DOHH2 (cell line): ENCODE measurements around the gene MYOG.

Source experiments
- H3F3A ChIP-seq: fragments of 200-600 bp; sonication (generic), shearing (Covaris generic); 2 replicates; pipeline ENCODE4 v1.6.0; 2016; ENCODE audit warnings: antibody characterized with exemption, mild to moderate bottlenecking; ENCODE audit not compliant: control insufficient read depth, insufficient read depth
- H3K27ac ChIP-seq: fragments of 200-600 bp; sonication (generic); 2 replicates; pipeline ENCODE4 v1.5.1; 2014; ENCODE audit warnings: low read depth, mild to moderate bottlenecking, low read length, moderate library complexity
- H3K27me3 ChIP-seq: fragments of 200-600 bp; sonication (generic); 2 replicates; pipeline ENCODE4 v1.6.1; 2014; ENCODE audit warnings: mild to moderate bottlenecking, low read length, mixed read lengths; ENCODE audit not compliant: control insufficient read depth
- H3K36me3 ChIP-seq: fragments of 200-600 bp; sonication (generic); 2 replicates; pipeline ENCODE4 v1.6.1; 2014; ENCODE audit warnings: mild to moderate bottlenecking, low read length, moderate library complexity, mixed read lengths; ENCODE audit not compliant: control insufficient read depth
- H3K4me1 ChIP-seq: fragments of 200-600 bp; sonication (generic); 2 replicates; pipeline ENCODE4 v1.6.1; 2014; ENCODE audit warnings: mild to moderate bottlenecking, low read length, mixed read lengths; ENCODE audit not compliant: control insufficient read depth
- H3K4me2 ChIP-seq: fragments of 200-600 bp; sonication (generic); 2 replicates; pipeline ENCODE4 v1.6.0; 2014; ENCODE audit warnings: mild to moderate bottlenecking, low read length, moderate library complexity
- H3K4me3 ChIP-seq: fragments of 200-600 bp; sonication (generic); 2 replicates; pipeline ENCODE4 v1.5.1; 2014; ENCODE audit warnings: mild to moderate bottlenecking, low read length, mixed read lengths
- H3K79me2 ChIP-seq: fragments of 200-600 bp; sonication (generic); 2 replicates; pipeline ENCODE4 v1.6.1; 2014; ENCODE audit warnings: mild to moderate bottlenecking, low read length, mixed read lengths; ENCODE audit not compliant: control insufficient read depth
- H3K9me2 ChIP-seq: fragments of 200-600 bp; sonication (generic); replicated peaks from 2 replicates; pipeline ENCODE4 v1.6.1; 2014; ENCODE audit warnings: mild to moderate bottlenecking, low read length, mixed read lengths; ENCODE audit not compliant: control insufficient read depth
- H3K9me3 ChIP-seq: fragments of 200-600 bp; sonication (generic); 2 replicates; pipeline ENCODE4 v1.6.1; 2014; ENCODE audit warnings: antibody characterized with exemption, low read length, mixed read lengths; ENCODE audit not compliant: control insufficient read depth, insufficient read depth
- H4K20me1 ChIP-seq: fragments of 200-600 bp; sonication (generic); 2 replicates; pipeline ENCODE4 v1.6.0; 2014; ENCODE audit warnings: low read depth, mild to moderate bottlenecking, antibody characterized with exemption, low read length, moderate library complexity; ENCODE audit not compliant: control insufficient read depth, insufficient read depth
- EZH2phosphoT487 ChIP-seq: fragments of 200-600 bp; sonication (generic); IDR thresholded peaks from 2 replicates; pipeline ENCODE4 v1.6.1; 2017; ENCODE audit warnings: borderline replicate concordance, mild to moderate bottlenecking, antibody characterized with exemption, low read length, moderate library complexity, mixed read lengths
- TF ChIP-seq, protein P1 (sequence below): fragments of 200-600 bp; sonication (generic); IDR thresholded peaks from one replicate; pipeline ENCODE4 v1.5.1; 2014; ENCODE audit warnings: antibody characterized with exemption, mild to moderate bottlenecking, low read depth, low read length; ENCODE audit not compliant: poor library complexity, severe bottlenecking

Gene MYOG

GRCh38 chr1:203122159-203122558, 36.3 kb upstream of the MYOG start:
- H3K79me2 ChIP-seq, result no peaks in the 10 kb centered on the region
- no peak for TF ChIP-seq EZH2phosphoT487
- TF ChIP-seq, protein P1, sequence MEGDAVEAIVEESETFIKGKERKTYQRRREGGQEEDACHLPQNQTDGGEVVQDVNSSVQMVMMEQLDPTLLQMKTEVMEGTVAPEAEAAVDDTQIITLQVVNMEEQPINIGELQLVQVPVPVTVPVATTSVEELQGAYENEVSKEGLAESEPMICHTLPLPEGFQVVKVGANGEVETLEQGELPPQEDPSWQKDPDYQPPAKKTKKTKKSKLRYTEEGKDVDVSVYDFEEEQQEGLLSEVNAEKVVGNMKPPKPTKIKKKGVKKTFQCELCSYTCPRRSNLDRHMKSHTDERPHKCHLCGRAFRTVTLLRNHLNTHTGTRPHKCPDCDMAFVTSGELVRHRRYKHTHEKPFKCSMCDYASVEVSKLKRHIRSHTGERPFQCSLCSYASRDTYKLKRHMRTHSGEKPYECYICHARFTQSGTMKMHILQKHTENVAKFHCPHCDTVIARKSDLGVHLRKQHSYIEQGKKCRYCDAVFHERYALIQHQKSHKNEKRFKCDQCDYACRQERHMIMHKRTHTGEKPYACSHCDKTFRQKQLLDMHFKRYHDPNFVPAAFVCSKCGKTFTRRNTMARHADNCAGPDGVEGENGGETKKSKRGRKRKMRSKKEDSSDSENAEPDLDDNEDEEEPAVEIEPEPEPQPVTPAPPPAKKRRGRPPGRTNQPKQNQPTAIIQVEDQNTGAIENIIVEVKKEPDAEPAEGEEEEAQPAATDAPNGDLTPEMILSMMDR, result no peak
- H3K9me3 ChIP-seq, result no peaks in the 10 kb centered on the region
- H3K4me2 ChIP-seq, result no peak overlapping the region
- H4K20me1 ChIP-seq, result no peaks in the 10 kb centered on the region
- H3K27me3 ChIP-seq, result peaks cover 13% of the 10 kb centered on the region
- no peaks in the 10 kb centered on the region for H3K36me3 ChIP-seq
- H3F3A ChIP-seq, result no peaks in the 10 kb centered on the region
- no peak overlapping the region for H3K27ac ChIP-seq
- no peaks in the 10 kb centered on the region for H3K9me2 ChIP-seq
- H3K4me3 ChIP-seq, result no peak overlapping the region
- H3K4me1 ChIP-seq, result no peaks in the 10 kb centered on the region

DNA sequence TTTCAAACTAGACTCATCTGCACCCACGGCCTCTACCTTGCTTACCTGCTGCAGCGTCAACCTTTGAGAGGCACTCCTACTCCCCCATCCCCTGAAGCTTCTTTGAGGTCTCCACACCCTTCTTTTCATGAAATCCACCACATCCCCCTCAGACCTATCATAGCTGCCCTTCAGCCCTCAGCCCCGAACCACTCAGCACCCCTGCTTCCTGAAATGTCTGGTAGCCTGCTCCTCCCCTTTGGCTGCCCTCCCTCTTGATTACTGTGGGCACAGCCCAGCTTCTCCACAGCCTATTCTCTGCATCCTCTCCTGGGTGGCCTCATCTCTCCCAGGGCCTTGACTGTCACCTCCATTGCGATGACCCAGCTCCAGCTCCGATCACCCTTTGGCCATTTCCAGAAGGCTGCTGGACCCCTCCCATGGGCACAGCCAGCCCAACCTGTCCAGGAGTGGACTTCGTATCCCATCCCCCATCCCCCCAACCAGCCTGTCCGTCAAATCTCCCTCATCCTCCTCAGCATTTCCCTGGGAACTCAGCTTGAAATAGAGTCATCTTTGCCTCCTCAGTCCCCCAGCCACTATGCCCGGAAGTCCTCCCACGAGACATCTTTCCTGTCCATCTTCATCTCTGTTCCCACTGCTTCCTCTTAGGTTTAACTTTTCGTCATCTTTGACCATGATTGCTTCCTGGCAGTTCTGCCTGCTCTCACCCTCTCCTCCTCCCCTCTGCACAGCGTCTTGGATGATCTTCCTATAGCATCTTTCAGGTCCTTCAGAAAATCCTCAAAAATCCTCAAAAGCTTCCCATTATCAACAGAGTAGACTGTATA, 35.6 kb upstream of the MYOG start:
- Histone ChIP-seq H3K79me2 (no peaks in the 10 kb centered on the region), H3K4me2 (no peak overlapping the region), H3K27ac (no peak overlapping the region), H3K9me2 (no peaks in the 10 kb centered on the region), H3K4me3 (no peak overlapping the region), H4K20me1 (no peaks in the 10 kb centered on the region), H3K9me3 (no peaks in the 10 kb centered on the region), H3K27me3 (peaks cover 10% of the 10 kb centered on the region), H3K4me1 (no peaks in the 10 kb centered on the region), H3K36me3 (no peaks in the 10 kb centered on the region), H3F3A (no peaks in the 10 kb centered on the region)
- TF ChIP-seq, protein P1, result no peak
- no peak for TF ChIP-seq EZH2phosphoT487

GRCh38 chr1:203120325-203121153, 34.7 kb upstream of the MYOG start:
- no peaks in the 10 kb centered on the region for H3F3A ChIP-seq
- no peak overlapping the region for H3K4me3 ChIP-seq
- peaks cover 13% of the 10 kb centered on the region for H3K27me3 ChIP-seq
- H3K9me3 ChIP-seq, result no peaks in the 10 kb centered on the region
- no peak overlapping the region for H3K27ac ChIP-seq
- H4K20me1 ChIP-seq, result no peaks in the 10 kb centered on the region
- no peaks in the 10 kb centered on the region for H3K9me2 ChIP-seq
- H3K4me1 ChIP-seq, result no peaks in the 10 kb centered on the region
- no peak for TF ChIP-seq EZH2phosphoT487
- TF ChIP-seq, protein P1, result no peak
- no peak overlapping the region for H3K4me2 ChIP-seq
- H3K79me2 ChIP-seq, result no peaks in the 10 kb centered on the region
- H3K36me3 ChIP-seq, result no peaks in the 10 kb centered on the region
